Non-pigmented ciliary epithelial cell (primary cell): ENCODE measurements around the gene B3GAT1.

ENCODE experiments used
- DNase-seq: peaks from one replicate; pipeline ENCODE4 v3.0.0-alpha.2; 2010; ENCODE audit warnings: low read depth

B3GAT1 gene

DNA sequence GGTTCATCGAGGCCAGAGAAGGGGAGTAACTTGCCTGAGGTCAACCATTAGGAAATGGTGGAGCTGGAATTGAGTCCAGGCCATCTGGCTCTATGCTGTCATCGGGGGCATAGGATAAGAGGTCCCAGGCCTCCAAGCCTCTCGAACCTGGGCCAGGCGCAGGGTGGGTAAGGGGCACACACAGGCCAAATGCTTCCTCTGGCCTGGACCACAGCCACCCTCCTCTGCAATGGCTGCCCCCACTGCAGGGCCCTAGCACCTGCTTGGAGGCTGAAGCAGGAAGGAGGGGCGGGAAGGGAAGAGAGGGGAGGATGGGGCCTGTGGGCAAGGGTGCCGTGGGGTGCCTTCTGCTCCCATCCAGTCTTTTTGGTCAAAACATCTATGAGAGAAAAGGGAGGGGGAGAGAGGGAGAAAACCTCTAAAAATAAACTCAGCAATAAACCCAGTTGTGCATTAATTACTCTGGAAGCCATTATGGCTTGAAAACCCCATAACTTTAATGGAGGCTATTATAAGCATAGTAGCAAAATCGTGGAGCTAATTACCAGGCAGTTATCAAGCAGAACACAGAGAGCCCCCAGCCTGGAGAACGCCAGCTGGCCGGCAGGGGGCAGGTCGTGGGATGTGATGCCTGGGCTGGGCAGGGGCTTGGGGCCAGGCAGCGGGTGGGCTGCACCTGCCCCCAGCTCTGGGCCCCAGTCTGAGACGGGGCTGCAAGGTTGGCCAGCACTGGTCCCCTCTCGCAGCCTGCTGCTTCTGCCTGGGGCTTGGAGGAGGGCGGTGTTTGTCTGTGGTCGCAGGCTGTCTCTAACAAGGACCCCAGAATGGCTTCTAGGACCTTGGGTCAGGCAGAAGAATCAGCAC, 21.1 kb downstream of the B3GAT1 start:
- no peak for DNase-seq

DNA sequence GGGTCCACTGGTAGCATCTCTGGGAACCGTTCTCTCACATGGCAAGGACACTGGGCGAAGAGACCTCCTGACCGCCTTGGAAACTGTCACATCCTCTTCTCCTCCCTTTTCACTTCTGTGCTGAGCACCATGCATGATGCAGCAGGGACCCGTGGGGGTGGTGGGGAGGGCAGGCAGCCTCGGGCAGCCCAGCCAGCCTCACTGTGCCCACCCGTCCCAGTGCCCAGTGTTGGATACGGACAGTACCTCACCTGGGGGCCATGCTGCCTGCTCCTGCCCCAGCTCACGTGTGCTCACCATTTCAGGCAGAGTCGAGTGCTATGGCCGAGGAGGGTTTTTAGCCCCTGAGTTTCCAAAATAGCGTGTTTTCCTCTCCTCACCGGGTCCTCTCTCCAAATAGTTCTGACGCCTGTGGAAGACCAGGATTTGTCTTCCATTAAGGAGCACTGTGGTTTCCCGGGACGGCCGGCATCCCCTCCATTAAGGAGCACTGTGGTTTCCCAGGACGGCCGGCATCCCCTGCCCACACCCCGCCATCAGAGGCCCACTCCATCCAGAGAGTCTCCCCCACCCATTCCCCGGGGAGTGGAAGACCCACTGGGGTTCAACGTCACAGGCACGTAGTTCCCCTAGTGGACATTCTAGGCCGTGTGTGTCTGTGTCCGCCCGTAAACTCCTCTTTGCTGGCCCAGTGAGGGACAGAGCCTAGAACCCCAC, 22.4 kb downstream of the B3GAT1 start:
- no peak for DNase-seq

DNA sequence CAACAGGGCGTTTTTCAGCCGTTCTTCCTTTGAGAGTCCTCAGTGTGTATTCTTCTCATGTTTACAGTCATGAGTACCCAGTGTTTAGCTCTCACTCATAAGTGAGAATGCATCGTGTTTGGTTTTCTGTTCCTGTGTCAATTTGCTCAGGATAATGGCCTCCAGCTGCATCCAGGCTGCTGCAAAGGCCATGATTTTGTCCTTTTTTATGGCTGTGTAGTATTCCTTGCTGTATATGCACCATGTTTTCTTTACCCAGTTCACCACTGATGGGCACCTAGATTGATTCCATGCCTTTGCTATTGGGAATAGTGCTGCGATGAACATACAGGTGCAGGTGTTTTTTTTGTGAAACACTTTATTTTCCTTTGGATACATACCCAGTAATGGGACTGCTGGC, 23.5 kb downstream of the B3GAT1 start:
- no peak for DNase-seq

DNA sequence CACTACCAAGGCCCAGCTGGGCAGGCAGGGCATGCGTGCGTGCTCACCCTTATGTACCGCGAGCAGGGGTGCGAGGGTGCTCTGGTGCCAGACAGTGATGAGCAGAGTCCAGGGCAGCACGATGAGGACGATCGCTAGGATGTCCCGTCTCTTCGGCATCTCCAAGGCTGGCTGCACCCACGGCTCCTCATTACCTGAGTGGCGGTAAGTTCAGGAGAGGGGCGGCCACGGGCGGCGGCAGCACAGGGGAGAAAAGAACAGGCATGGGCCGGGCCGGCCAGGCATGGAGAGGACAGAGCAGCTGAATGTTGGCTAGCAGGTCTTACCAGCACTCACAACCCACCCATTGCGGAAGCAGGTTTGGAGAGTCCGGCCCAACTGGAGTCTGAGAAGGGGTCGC, 24.5 kb downstream of the B3GAT1 start:
- no peak for DNase-seq

DNA sequence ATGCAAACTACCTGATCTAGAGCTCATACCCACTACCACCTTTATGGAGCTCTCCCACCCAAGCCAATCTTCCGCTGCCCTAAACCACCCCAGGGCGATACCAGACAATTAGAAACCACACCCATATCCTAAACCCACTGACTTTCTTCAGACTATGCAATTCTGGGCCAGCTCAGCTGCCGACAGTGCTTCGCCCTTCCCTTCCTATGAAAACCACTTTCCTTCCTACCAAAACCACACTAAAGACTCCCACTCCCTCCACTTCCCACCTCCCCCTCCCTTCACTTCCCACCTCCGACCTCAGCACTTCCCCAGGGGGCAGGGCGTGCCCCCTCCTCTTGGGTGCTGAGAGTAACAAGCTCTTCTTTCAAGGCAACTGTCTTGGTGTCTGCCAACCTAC, 25.1 kb downstream of the B3GAT1 start:
- no peak for DNase-seq

DNA sequence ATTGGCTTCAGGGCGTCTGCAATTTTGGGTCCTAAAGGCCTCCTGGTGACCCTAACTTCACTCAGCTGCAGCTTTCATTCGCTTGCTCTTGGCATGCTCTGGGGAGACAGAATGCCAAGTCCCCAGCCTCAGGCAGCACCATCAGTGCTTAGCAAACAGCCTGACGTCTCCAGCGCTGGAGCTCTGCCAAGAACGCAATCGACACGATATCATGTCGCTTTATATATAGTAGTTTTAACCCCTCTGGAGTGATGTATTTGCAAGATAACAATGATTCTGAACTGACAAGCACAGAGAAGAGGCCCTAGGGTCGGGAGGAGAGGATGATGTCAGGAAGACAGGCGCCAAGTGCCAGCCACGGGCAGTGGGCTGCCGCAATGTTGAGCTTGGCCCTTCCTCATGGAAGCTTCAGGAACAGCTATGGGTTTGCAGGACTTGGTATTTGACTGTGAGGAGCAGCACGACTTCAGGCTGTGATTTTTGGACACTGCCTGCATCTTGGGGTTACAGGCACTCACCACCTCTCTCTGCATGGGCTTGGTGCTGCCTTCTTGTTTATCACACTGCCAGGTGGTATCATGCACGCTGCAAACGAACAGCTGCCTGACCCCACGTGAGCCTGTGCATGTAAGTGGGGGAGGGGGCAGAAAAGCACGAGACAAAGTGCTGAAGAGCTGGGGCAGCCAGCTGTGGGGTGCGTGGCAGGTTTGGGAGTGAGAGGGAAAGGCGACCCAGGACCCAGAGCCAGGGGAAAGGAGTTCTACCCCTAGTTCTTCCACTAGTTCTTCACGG, 26.1 kb downstream of the B3GAT1 start:
- DNase-seq, result no peak

DNA sequence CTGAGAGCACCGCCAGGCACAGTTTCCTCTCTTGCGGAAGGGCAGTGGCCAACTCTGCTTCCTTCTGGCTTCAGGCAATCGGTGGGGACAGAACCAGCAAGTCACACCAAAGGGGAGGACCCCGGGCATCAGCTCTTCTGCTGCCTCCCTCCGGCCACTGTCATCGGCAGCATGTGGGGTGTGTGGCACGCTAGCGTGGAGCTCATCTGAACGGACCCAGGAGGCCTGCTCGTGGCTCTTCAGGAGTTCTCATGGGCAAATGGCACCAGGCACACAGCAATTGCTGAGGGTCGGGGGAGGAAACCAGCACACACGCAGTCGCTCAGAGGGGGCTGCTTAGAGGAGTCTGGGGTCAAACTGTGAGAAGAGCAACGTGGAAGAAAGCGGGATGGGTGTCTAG, 26.9 kb downstream of the B3GAT1 start:
- no peak for DNase-seq

DNA sequence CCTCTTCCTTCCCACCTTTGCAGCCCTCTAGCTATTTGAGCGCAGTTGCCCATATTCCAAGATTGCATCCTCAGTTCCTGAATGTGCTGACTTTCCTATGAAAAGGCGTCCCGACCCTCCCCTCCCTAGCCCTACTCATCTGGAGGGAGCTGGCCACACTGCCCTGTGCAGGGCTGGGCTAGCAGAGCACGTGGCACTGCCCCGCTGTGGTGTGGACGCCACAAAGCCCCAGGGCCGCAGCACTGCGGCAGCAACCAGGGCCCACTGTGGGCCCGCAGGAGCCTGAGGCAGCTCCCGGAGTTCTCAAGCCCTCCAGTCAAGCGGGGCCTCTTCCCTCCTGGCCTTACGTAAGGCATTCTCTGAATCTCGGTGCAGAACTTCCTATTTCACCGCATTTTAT, 27.6 kb downstream of the B3GAT1 start:
- DNase-seq, result no peak

DNA sequence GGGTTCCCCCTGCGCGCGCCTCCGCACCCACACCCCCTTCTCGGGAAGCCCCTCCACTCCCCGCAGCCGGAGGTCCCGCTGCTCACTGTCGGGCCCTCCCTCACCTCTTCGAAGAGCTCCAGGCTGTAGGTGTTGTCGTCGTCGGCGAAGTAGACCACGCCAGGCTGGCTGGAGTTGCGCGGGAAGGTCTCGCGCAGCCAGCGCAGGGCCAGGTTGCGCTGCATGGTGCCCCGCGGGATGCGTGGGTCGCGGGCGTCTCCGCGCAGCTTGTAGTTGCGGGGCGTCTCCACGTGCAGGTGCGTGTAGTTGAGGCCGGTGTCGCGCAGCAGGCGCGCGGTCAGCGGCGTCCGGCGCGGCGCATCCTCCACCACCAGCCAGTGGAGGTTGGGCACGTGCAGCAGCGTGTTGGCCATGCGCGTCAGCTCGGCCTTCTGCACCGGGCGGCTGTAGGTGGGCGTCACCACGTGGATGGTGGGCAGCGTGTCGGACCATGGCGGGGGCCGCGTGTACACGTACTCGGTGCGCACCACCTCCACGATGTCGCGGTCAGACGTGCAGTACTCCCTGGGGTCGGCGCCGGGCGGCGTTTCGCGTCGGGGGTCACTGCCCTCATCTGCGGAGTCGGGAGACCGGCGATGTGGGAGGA, 28.3 kb downstream of the B3GAT1 start:
- DNase-seq, result no peak

DNA sequence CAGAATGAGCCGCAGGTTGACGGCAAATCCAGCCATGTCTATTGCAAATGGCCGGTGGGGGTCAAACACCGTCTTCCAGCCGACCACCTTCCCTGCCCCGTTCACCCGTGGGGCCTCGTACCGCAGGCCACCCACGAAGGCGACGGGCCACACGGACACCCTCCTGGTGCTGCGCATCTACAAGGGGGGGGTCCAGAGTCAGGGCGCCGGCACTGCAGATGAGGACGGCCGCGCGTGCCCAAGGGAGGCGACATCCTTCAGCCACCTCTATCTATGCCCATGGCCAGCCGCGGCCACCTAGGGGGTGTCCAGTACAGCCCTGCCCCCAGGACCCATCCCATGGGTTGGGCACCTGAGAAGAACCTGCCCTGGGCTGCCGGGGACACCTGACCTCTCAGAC, 29.2 kb downstream of the B3GAT1 start:
- DNase-seq, result no peak

DNA sequence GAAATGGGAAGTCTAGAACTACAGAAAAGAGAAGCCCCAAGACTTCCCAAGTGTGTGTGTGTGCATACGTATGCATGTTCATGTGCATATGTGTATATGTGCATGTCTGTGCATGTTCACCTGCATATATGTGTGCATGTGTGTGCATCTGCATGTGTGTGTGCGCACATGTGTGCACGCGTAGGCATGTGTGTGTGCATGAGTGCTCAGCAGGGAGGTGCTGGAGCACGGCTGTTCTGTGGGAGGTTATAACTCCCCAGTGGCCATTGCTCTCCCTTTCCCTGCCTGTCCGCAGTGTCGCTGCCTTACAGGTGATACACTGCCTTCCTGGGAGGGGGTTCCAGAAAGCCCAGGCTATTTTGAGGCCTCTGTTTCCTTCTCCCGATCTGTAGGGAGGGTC, 29.8 kb downstream of the B3GAT1 start:
- no peak for DNase-seq

DNA sequence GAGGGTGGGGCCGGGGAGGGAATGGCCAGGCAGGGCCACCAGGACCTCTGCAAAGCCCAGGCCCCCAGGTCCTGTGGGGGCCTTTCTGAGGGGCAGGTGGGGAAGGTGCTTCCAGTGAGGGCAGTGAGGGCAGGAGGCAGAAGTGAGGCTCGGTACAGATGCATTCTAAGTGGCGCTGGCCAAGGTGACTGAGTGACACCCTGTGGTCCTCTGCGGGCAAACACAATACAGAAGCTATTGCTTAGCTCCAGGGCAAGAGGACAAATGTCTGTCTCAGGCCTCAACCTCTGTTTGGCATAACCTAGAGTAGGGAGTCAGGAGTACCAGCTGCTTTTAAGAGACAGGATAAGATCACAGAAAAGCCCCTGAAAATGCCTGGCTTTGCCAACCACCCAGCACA, 31.3 kb downstream of the B3GAT1 start:
- no peak for DNase-seq

DNA sequence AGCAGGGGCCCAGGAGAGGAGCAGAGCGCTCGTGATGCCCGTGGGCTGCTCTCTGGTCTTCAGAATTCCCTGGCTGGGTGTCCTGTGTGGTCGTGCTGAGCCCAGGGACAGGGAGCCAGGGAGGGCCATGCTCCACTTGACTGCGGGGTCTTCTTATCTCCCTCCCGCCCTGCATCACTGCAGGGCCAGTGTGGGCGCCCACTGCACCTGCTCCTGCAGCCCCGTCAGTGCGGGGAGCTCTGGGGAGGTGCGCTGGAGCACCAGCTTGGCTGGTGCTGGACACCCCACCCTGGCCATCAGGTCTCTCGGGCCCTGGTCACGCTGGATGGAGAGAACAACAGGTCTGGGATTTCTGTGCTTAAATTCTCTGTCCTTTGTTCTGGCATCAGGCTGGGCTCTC, 31.8 kb downstream of the B3GAT1 start:
- no peak for DNase-seq

DNA sequence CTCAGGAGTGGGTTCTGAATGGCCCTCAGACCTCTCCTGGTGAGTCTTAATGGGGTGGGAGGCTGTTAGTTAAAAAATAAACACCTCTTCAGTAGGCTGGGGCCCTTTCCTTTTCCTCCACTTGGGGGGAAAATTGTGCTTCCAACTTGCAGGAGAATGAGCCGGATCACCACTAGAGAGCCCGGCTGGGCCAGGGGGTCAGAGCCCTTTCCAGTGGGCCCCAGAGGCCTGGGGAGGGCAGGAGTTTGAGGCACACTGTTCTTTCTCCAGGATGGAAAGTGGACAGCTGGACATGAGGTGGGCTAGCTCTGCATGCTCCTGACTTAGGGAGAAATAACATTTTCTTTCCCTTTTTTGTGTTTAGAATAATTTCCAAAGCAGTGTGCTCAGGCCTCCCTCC, 32.8 kb downstream of the B3GAT1 start:
- no peak for DNase-seq

DNA sequence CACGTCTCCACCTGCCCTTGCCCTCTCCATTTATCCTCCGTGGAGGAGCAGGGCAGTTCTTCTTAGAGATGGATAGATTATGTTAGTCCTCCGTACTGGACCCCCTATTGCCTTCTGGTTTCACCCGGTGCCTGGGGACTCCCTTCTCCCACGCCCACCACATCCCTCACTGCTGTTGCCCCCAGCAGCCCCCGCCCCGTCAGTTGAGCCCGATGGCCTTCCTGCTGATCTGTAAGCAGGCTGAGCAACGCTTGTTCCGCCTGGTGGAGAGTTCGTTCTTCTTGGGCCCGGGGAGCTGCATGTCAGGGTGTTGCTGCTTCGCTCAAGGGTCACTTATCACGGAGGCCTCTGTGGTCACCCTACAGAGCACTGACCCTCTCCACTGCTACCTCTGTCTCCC, 34.2 kb downstream of the B3GAT1 start:
- DNase-seq, result no peak

DNA sequence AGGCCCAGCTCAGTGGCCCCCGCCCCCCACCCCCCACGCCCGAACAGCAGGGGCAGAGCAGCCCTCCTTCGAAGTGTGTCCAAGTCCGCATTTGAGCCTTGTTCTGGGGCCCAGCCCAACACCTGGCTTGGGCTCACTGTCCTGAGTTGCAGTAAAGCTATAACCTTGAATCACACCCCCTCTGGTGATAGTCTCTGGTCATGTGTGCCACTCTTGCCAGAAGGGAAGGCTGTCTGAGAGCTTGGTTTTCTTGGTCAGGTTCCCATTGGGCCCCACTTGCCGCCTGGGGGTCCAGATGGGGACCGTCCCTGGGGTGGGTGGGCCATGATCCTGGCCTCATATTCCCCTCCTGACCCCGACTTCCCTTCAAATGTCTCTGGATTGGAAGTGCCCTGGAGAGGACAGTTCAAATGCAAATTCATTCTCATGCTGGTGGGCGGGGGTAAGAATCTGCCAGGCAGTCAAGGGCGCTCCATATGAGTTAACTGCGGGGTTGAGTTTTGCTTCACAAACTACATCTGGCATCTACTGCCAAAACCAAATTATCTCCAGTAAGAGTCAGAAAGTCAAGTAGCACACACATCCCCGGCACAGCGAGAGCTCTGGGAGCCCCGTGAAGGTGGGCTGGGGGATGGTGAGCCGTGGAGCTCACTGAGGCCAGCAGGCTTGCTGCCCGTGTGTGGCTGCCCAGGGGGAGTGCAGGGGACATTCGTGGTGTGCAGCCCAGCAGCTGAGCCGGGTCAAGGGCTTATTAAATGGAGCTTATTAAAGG, 35.7 kb downstream of the B3GAT1 start:
- DNase-seq, result no peak

DNA sequence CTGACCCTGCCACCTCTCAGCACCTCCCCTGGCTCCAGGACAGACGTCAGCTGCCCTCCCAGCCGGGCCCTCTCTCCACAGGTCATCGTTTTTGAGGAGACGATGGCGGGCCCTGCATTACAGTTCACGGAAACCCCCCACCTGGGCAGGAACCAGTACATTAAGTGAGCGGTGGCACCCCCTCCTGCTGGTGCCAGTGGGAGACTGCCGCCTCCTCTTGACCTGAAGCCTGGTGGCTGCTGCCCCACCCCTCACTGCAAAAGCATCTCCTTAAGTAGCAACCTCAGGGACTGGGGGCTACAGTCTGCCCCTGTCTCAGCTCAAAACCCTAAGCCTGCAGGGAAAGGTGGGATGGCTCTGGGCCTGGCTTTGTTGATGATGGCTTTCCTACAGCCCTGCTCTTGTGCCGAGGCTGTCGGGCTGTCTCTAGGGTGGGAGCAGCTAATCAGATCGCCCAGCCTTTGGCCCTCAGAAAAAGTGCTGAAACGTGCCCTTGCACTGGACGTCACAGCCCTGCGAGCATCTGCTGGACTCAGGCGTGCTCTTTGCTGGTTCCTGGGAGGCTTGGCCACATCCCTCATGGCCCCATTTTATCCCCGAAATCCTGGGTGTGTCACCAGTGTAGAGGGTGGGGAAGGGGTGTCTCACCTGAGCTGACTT, 37.0 kb downstream of the B3GAT1 start:
- no peak for DNase-seq

DNA sequence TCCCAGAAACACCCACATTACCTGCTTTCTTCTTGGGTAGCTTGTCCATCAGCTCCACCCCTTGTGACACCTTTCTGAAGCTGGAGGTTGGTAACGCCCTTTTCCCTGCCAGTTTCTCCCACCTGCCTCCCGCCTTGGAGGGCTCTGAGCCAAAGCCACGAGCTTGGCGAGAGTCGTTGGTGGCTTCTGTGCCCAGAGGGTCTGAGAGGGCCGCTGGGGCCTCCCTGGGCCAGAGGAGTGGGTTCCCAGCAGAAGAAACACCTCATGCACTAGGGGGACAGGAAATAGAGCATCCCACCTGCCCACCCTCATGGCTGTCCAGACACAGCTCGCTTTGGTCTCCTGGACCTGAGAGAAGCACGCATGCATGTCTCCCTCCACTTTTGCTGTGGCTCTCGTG, 37.9 kb downstream of the B3GAT1 start:
- no peak for DNase-seq

DNA sequence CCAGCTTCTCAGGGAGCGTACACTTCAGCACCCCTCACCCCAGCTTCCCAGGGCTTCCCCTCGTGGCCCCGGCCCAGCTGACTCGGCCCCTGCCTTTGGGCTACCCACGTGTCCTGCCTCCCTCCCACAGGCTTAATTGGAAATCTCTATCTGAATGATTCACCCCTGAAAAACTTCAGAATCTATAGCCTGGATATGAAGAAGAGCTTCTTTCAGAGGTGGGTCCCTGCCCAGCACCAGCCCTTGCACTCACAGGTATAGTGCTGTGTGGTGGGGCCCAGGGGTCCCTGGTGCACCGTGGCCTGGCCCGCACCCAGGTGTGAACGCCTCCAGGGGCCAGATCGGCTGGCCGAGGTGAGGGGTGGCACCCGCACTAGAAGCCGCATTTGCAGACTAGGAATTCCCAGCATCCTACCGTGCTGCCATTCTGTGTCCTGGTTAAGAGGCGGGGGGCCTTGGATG, 38.4 kb downstream of the B3GAT1 start:
- no peak for DNase-seq

DNA sequence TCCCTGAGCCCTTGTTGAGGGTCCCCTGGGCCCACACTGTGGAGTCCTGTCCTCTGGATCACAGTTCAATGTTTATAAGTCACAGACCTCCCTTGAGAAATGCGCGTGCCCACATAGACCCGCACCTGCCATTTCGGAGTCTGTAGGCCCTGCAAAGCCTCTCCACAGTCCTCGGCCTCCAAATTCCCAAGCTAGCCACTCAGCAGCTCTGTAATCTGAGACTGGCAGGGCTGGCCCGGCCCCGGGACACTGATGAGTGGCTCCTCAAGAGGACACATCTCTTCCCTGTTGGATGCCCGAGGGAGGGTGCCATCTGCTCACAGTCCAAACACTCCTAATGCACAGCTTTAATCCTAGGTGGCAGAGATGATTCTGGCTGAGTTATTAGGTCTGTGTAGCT, 39.1 kb downstream of the B3GAT1 start:
- DNase-seq, result no peak

DNA sequence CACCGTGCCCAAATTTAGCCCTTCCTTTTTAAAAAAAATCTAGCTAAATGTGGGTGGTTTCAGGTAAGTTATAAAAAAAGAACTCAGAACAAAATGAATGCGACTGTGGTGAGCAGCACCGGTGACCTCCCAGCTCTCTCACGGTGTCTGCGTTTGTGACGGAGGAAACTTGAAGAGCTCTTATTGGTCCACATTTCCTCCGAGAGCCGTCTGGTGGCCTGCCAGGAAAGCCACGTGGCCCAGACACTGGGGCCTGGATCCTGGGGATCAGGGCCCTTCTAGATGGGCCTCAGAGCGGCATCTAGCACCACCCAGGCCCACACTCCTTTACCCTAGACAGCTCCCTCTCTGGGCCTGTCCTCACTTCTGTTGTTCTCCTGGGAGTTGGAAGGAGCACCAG, 39.5 kb downstream of the B3GAT1 start:
- no peak for DNase-seq
